Neuronal stem cell (in vitro differentiated cells): ENCODE data around the gene TDG.

Experiments used
- DNase-seq: peaks from one replicate; pipeline ENCODE4 v3.0.0-alpha.2; 2013; ENCODE audit warnings: low spot score
- H2AFZ ChIP-seq: one replicate; pipeline ENCODE4 v1.6.1; 2013; ENCODE audit warnings: mild to moderate bottlenecking, low read length, inconsistent platforms
- H2AK5ac ChIP-seq: 2 replicates; pipeline ENCODE4 v1.6.1; 2013; ENCODE audit warnings: low read depth, mild to moderate bottlenecking, inconsistent platforms, low read length, moderate library complexity, mixed read lengths
- H2BK120ac ChIP-seq: 2 replicates; pipeline ENCODE4 v1.6.1; 2013; ENCODE audit warnings: low read depth, mild to moderate bottlenecking, inconsistent platforms, low read length, moderate library complexity, mixed read lengths
- H2BK12ac ChIP-seq: one replicate; pipeline ENCODE4 v1.6.1; 2013; ENCODE audit warnings: low read length, inconsistent platforms
- H2BK15ac ChIP-seq: 2 replicates; pipeline ENCODE4 v1.6.1; 2013; ENCODE audit warnings: mild to moderate bottlenecking, low read length, inconsistent platforms, mixed read lengths
- H2BK5ac ChIP-seq: one replicate; pipeline ENCODE4 v1.6.1; 2013; ENCODE audit warnings: inconsistent platforms, mild to moderate bottlenecking, low read length, moderate library complexity
- H3K14ac ChIP-seq: one replicate; pipeline ENCODE4 v1.6.1; 2013; ENCODE audit warnings: low read length, inconsistent platforms
- H3K18ac ChIP-seq: 2 replicates; pipeline ENCODE4 v1.6.1; 2013; ENCODE audit warnings: low read length, inconsistent platforms
- H3K23ac ChIP-seq: 2 replicates; pipeline ENCODE4 v1.6.1; 2013; ENCODE audit warnings: low read depth, mild to moderate bottlenecking, mixed read lengths, low read length, inconsistent platforms; ENCODE audit not compliant: poor library complexity
- H3K27ac ChIP-seq: replicated peaks from 3 replicates; pipeline ENCODE4 v1.5.1; 2013; ENCODE audit warnings: low read length, inconsistent platforms
- H3K27me3 ChIP-seq, 3 experiments: 2 replicates each; pipeline ENCODE4 v1.6.1; 2013; ENCODE audit warnings: low read length in 3 of 3, mild to moderate bottlenecking in 2 of 3, inconsistent platforms in 1 of 3, low read depth in 1 of 3, mixed read lengths in 1 of 3, moderate library complexity in 1 of 3; ENCODE audit not compliant: control insufficient read depth in 3 of 3, insufficient read depth in 3 of 3
- H3K36me3 ChIP-seq, 2 donors: replicated peaks in 1 of 2; 2 replicates each; pipeline ENCODE4 v1.6.1; 2013; ENCODE audit warnings: low read length in 2 of 2; ENCODE audit not compliant: control insufficient read depth in 2 of 2, insufficient read depth in 2 of 2
- H3K4ac ChIP-seq: 2 replicates; pipeline ENCODE4 v1.6.1; 2013; ENCODE audit warnings: inconsistent platforms, mild to moderate bottlenecking, low read length, moderate library complexity
- H3K4me1 ChIP-seq, 2 donors: 1 replicate in 1 of 2; 2 replicates in 1 of 2; pipeline ENCODE4 v1.6.1; 2013; ENCODE audit warnings: low read length in 2 of 2, low read depth in 1 of 2; ENCODE audit not compliant: control insufficient read depth in 2 of 2, insufficient read depth in 1 of 2
- H3K4me2 ChIP-seq: one replicate; pipeline ENCODE4 v1.6.1; 2013; ENCODE audit warnings: mild to moderate bottlenecking, low read length, inconsistent platforms; ENCODE audit not compliant: insufficient read depth, poor library complexity, severe bottlenecking
- H3K4me3 ChIP-seq, 2 donors: 2 replicates each; pipeline ENCODE4 v1.5.1; 2013; ENCODE audit warnings: low read length in 2 of 2, mild to moderate bottlenecking in 2 of 2, inconsistent platforms in 1 of 2, moderate library complexity in 1 of 2
- H3K79me1 ChIP-seq: one replicate; pipeline ENCODE4 v1.6.1; 2013; ENCODE audit warnings: low read depth, mild to moderate bottlenecking, inconsistent platforms, low read length, moderate library complexity
- H3K9ac ChIP-seq: one replicate; pipeline ENCODE4 v1.6.1; 2013; ENCODE audit warnings: mild to moderate bottlenecking, low read depth, low read length, inconsistent platforms; ENCODE audit not compliant: poor library complexity
- H3K9me3 ChIP-seq, 2 donors: replicated peaks in 1 of 2; 2 replicates each; pipeline versions ENCODE3 to v1.6.1; 2013; ENCODE audit warnings: low read length in 2 of 2, mild to moderate bottlenecking in 2 of 2, inconsistent platforms in 1 of 2, low read depth in 1 of 2, mixed read lengths in 1 of 2, moderate library complexity in 1 of 2; ENCODE audit not compliant: control insufficient read depth in 2 of 2, insufficient read depth in 1 of 2
- H4K8ac ChIP-seq: one replicate; pipeline ENCODE4 v1.6.1; 2013; ENCODE audit warnings: low read depth, mild to moderate bottlenecking, inconsistent platforms, low read length, moderate library complexity
- H4K91ac ChIP-seq: one replicate; pipeline ENCODE4 v1.6.1; 2013; ENCODE audit warnings: low read length, low read depth, mild to moderate bottlenecking, inconsistent platforms; ENCODE audit not compliant: poor library complexity
- WGBS, 2 donors: extraction: QIAGEN DNeasy Blood & Tissue Kit; methylation state at CpG; one replicate each; pipeline ENCODE4 v1.1.7; 2013; ENCODE audit warnings: missing lambda C conversion rate in 2 of 2, mixed read lengths in 1 of 2; ENCODE audit not compliant: insufficient read length in 2 of 2, insufficient replicate concordance in 1 of 2; ENCODE audit errors: extremely low coverage in 2 of 2; 5-methylcytosine and 5-hydroxymethylcytosine counted together

The TDG gene

GRCh38 chr12:103930787-103931735 lies 34.6 kb upstream of the TDG start:
- no peaks in the 10 kb centered on the region for H3K9me3 ChIP-seq
- H3K23ac ChIP-seq: peak overlapping the region; percentile 19
- no peak overlapping the region for H4K91ac ChIP-seq
- H3K79me1 ChIP-seq: peaks cover 2% of the 10 kb centered on the region
- peak overlapping the region; percentile 12 for H2BK120ac ChIP-seq
- H3K27me3 ChIP-seq: no peaks in the 10 kb centered on the region
- no peak overlapping the region for H3K27ac ChIP-seq
- H3K4me1 ChIP-seq: peaks cover 4 to 23% of the 10 kb centered on the region in 2 donors
- H2BK12ac ChIP-seq: no peak overlapping the region
- H2AK5ac ChIP-seq: no peak overlapping the region
- peak overlapping the region; percentile 88 to 89 for H3K4me3 ChIP-seq
- peak overlapping the region; percentile 81 for H3K4me2 ChIP-seq
- peak overlapping the region; percentile 87 for H3K9ac ChIP-seq
- no peak overlapping the region for H2BK15ac ChIP-seq
- peak overlapping the region; percentile 13 for H3K18ac ChIP-seq
- H3K4ac ChIP-seq: no peak overlapping the region
- DNase-seq: peak; percentile 26
- H2BK5ac ChIP-seq: peak overlapping the region; percentile 7
- peaks cover 8 to 48% of the 10 kb centered on the region in 2 donors for H3K36me3 ChIP-seq
- no CpG with 5 or more reads among the region's 37 CpGs for WGBS, 2 donors
- H2AFZ ChIP-seq: peak overlapping the region; percentile 78
- no peak overlapping the region for H3K14ac ChIP-seq
- no peak overlapping the region for H4K8ac ChIP-seq

- H3K4me3 ChIP-seq: no peak overlapping the region
- no peak overlapping the region for H2AFZ ChIP-seq
- H3K9me3 ChIP-seq: no peaks in the 10 kb centered on the region
- H3K23ac ChIP-seq: no peak overlapping the region
- H3K79me1 ChIP-seq: peaks cover 2% of the 10 kb centered on the region
- no peak overlapping the region for H4K8ac ChIP-seq
- no peak overlapping the region for H4K91ac ChIP-seq
- no peak overlapping the region for H3K18ac ChIP-seq
- no peak overlapping the region for H3K27ac ChIP-seq
- WGBS, 2 donors: no CpG with 5 or more reads among the region's 2 CpGs
- no peak overlapping the region for H2AK5ac ChIP-seq
- H2BK15ac ChIP-seq: no peak overlapping the region
- H3K27me3 ChIP-seq: no peaks in the 10 kb centered on the region
- H3K14ac ChIP-seq: no peak overlapping the region
- no peak overlapping the region for H3K4ac ChIP-seq
- peaks cover 18 to 69% of the 10 kb centered on the region in 2 donors for H3K36me3 ChIP-seq
- no peak overlapping the region for H2BK12ac ChIP-seq
- no peak overlapping the region for H3K9ac ChIP-seq
- DNase-seq: peak; percentile 37
- peaks cover 3 to 22% of the 10 kb centered on the region in 2 donors for H3K4me1 ChIP-seq
- H3K4me2 ChIP-seq: no peak overlapping the region
- H2BK5ac ChIP-seq: no peak overlapping the region
- H2BK120ac ChIP-seq: no peak overlapping the region
These were observed 32.4 kb upstream of the TDG start for GRCh38 chr12:103933237-103933636.

- Histone ChIP-seq H3K14ac (no peak overlapping the region), H3K27me3 (no peaks in the 10 kb centered on the region), H3K4me3 (no peak overlapping the region), H2BK15ac (no peak overlapping the region), H3K27ac (no peak overlapping the region), H3K36me3 (peaks cover 29 to 99% of the 10 kb centered on the region in 2 donors), H3K23ac (no peak overlapping the region), H2AFZ (no peak overlapping the region), H3K79me1 (no peaks in the 10 kb centered on the region), H3K9ac (no peak overlapping the region), H3K4me1 (peaks cover 0 to 14% of the 10 kb centered on the region in 2 donors), H4K8ac (no peak overlapping the region), H3K9me3 (no peaks in the 10 kb centered on the region), H2BK5ac (no peak overlapping the region), H2AK5ac (no peak overlapping the region), H2BK120ac (no peak overlapping the region), H3K4me2 (no peak overlapping the region), H4K91ac (no peak overlapping the region), H2BK12ac (no peak overlapping the region), H3K4ac (no peak overlapping the region), H3K18ac (no peak overlapping the region)
- WGBS, 2 donors: no CpG with 5 or more reads among the region's 3 CpGs
- no peak for DNase-seq
These were observed 29.0 kb upstream of the TDG start for GRCh38 chr12:103936679-103937078.

- Histone ChIP-seq H3K9me3 (no peaks in the 10 kb centered on the region), H2BK120ac (no peak overlapping the region), H2AK5ac (no peak overlapping the region), H3K4me2 (no peak overlapping the region), H2BK5ac (no peak overlapping the region), H3K18ac (no peak overlapping the region), H2BK12ac (no peak overlapping the region), H2BK15ac (no peak overlapping the region), H3K14ac (no peak overlapping the region), H3K4me1 (no peaks in the 10 kb centered on the region), H3K23ac (no peak overlapping the region), H3K4me3 (no peak overlapping the region), H2AFZ (no peak overlapping the region), H3K36me3 (peaks cover 37 to 100% of the 10 kb centered on the region in 2 donors), H3K27ac (no peak overlapping the region), H4K91ac (no peak overlapping the region), H3K79me1 (no peaks in the 10 kb centered on the region), H3K9ac (no peak overlapping the region), H3K4ac (no peak overlapping the region), H4K8ac (no peak overlapping the region), H3K27me3 (no peaks in the 10 kb centered on the region)
- DNase-seq: no peak
- no CpG with 5 or more reads among the region's 3 CpGs for WGBS, 2 donors
These were observed 20.7 kb upstream of the TDG start for GRCh38 chr12:103944964-103945363.
